ENCODE results near the gene GCNT1. TPM values are rescaled to one million over a fixed set of nuclear protein-coding genes. Genes with fewer than 3 reads are reported as not detected.
A peak's percentile ranks its signal among the peaks of the same experiment; 100 is the strongest.

GCNT1 gene
- 1 to 10 TPM; 3.5 to 4.9 TPM for total RNA-seq

- DNase-seq, result peak; percentile 92
- ChIA-PET POLR2A (interaction anchor here (1.0 kb wide), 1 partner anchor 65 kb away, joined by 3 read pairs; the partner anchor contains the start of gene RFK), CTCF (interaction anchor here (0.6 to 2.7 kb wide), 6 partner anchors 16 to 245 kb away, joined by 3 to 9 read pairs (median 4); partner anchors contain the start of gene RFK)
- Mint-ChIP-seq H3K27me3 (no peaks in the 10 kb centered on the region), H3K27ac (peak within 1 kb of the TSS; percentile 75), H3K9me3 (peaks cover 4% of the 10 kb centered on the region), H3K4me3 (peak within 1 kb of the TSS; percentile 88), H3K36me3 (ENCODE audit: low read depth) (peaks cover 5% of the 10 kb centered on the region), H3K4me1 (ENCODE audit: low read depth) (peaks cover 23% of the 10 kb centered on the region)
- intact Hi-C loops (cut with micrococcal nuclease), result loop anchor here (5.0 kb wide), 1 partner anchor 57 kb away; no protein-coding TSS in a partner anchor
- TF ChIP-seq CTCF (IDR thresholded peaks at IDR 0.05), result peak; percentile 34
- ATAC-seq, result peak; percentile 98
Observed at GRCh38 chr9:76458903-76459693, at the start of gene GCNT1. GCNT1 (plus strand) TSS chr9:76459182; CDS start chr9:76502382, 43,200 bp downstream.

- Mint-ChIP-seq H3K9me3 (peaks cover 15% of the 10 kb centered on the region), H3K36me3 (ENCODE audit: low read depth) (peaks cover 9% of the 10 kb centered on the region), H3K4me3 (no peak overlapping the region), H3K27me3 (peaks cover 2% of the 10 kb centered on the region), H3K4me1 (ENCODE audit: low read depth) (peaks cover 28% of the 10 kb centered on the region), H3K27ac (no peak overlapping the region)
- intact Hi-C loops (cut with micrococcal nuclease), result no loop called here
- no peak for DNase-seq
- ChIA-PET CTCF (interaction anchor here (1.6 kb wide), 1 partner anchor 8 kb away, joined by 6 read pairs; no protein-coding TSS in a partner anchor), POLR2A (no interaction called here)
- ATAC-seq, result no peak
- TF ChIP-seq CTCF (IDR thresholded peaks at IDR 0.05), result no peak
Observed at GRCh38 chr9:76412638-76413037, 46.3 kb upstream of the GCNT1 start.

- ATAC-seq, result no peak
- intact Hi-C loops (cut with micrococcal nuclease), result no loop called here
- POLR2A ChIA-PET, result no interaction called here
- DNase-seq, result no peak
- CTCF ChIA-PET, result interaction anchor here (1.6 kb wide), 1 partner anchor 9 kb away, joined by 6 read pairs; no protein-coding TSS in a partner anchor
- TF ChIP-seq CTCF (IDR thresholded peaks at IDR 0.05), result no peak
- H3K4me3 Mint-ChIP-seq, result no peak overlapping the region
- peaks cover 28% of the 10 kb centered on the region for H3K4me1 Mint-ChIP-seq (ENCODE audit: low read depth)
- peaks cover 4% of the 10 kb centered on the region for H3K27me3 Mint-ChIP-seq
- peaks cover 9% of the 10 kb centered on the region for H3K36me3 Mint-ChIP-seq (ENCODE audit: low read depth)
- peaks cover 15% of the 10 kb centered on the region for H3K9me3 Mint-ChIP-seq
- no peak overlapping the region for H3K27ac Mint-ChIP-seq
Observed at GRCh38 chr9:76413658-76414057, 45.3 kb upstream of the GCNT1 start.

- Mint-ChIP-seq H3K27ac (peak overlapping the region; percentile 73), H3K27me3 (peaks cover 4% of the 10 kb centered on the region), H3K9me3 (peaks cover 15% of the 10 kb centered on the region), H3K36me3 (ENCODE audit: low read depth) (peaks cover 9% of the 10 kb centered on the region), H3K4me1 (ENCODE audit: low read depth) (peaks cover 28% of the 10 kb centered on the region), H3K4me3 (no peak overlapping the region)
- TF ChIP-seq CTCF (IDR thresholded peaks at IDR 0.05), result no peak
- POLR2A ChIA-PET, result no interaction called here
- ATAC-seq, result peak; percentile 90
- CTCF ChIA-PET, result no interaction called here
- intact Hi-C loops (cut with micrococcal nuclease), result no loop called here
- DNase-seq, result peak; percentile 52
Observed at GRCh38 chr9:76414661-76415060, 44.3 kb upstream of the GCNT1 start.

GRCh38 chr9:76415154-76415553 lies 43.8 kb upstream of the GCNT1 start:
- DNase-seq (no peak), ATAC-seq (no peak)
- peaks cover 9% of the 10 kb centered on the region for H3K36me3 Mint-ChIP-seq (ENCODE audit: low read depth)
- TF ChIP-seq CTCF (IDR thresholded peaks at IDR 0.05), result no peak
- H3K27ac Mint-ChIP-seq, result peak overlapping the region; percentile 73
- POLR2A ChIA-PET, result no interaction called here
- peaks cover 4% of the 10 kb centered on the region for H3K27me3 Mint-ChIP-seq
- H3K4me1 Mint-ChIP-seq (ENCODE audit: low read depth), result peaks cover 28% of the 10 kb centered on the region
- CTCF ChIA-PET, result no interaction called here
- intact Hi-C loops (cut with micrococcal nuclease), result no loop called here
- H3K4me3 Mint-ChIP-seq, result no peak overlapping the region
- H3K9me3 Mint-ChIP-seq, result peaks cover 15% of the 10 kb centered on the region
